GM21723 (cell line): ENCODE data around the gene NUP210L.

ENCODE experiments used
- ATAC-seq: cut with Tn5 transposase; IDR thresholded peaks from one replicate; pipeline ENCODE4 v1.9.1; 2021; ENCODE audit warnings: mild to moderate bottlenecking, moderate library complexity; ENCODE audit not compliant: unreplicated experiment

Gene NUP210L

GRCh38 chr1:154154534-154155191, at the start of gene NUP210L:
Gene NUP210L (minus strand): TSS chr1:154155073.
- ATAC-seq, result no peak

DNA sequence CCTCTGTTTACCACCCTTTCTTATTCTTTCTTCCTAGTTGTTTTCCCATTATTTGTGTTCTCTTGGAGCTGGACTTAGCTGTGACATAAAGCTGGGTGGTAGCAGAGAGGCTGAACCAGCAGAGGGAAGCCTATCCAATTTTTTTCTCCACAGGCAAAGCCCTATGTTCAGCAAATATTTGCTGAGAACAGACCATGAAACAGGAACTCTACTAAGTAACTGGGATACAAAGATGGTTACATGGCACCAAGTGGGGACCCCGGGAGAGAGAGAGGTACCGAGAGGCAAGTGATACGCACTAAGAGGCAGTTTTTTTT, 44.6 kb upstream of the NUP210L start:
- ATAC-seq, result no peak

- ATAC-seq, result no peak
Observed at GRCh38 chr1:154198756-154199562, 44.1 kb upstream of the NUP210L start.

DNA sequence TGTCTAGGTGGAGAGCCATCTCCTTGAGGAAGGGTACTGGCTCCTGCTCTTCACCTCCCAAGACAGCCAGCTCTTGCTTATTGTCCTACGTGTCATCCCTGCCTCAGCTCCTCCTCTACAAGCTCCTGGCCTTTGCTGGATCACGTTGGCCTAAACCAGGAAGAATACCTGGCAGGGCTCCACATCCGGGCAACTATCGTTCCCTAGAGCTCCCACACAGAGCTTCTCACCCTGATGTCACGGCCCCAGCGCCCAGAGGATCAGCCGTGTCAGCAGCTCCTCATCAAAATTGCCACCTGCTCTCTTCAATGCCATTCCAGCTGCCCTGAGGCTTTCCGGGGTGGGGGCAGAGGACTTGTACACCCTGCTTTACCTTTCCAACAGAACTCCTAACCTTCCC, 38.9 kb upstream of the NUP210L start:
- ATAC-seq, result no peak

DNA sequence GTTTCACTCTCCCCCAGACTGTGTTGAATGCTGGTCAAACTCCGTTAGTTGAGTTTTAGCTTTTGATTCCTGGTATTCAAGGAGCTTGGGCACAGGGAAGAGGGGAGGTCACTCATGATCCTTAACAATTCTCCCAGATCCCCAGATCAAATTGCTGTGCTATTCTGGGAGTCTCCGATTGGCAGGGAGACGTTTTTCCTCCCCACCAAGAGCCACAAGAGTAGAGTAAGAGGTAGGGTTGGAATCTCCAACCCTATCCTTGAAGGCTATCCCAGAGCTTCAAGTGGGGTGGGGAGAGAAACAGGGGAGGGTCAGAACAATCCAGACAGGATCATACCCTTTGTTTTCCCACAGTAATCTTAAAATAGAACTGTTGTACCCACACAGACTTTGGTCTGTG, 37.6 kb upstream of the NUP210L start:
- no peak for ATAC-seq

- no peak for ATAC-seq
Observed at GRCh38 chr1:154191990-154192461, 37.2 kb upstream of the NUP210L start, which contains the start of gene TPM3. Gene TPM3 (minus strand): TSS chr1:154192100. CDS start chr1:154192018, 82 bp downstream.

DNA sequence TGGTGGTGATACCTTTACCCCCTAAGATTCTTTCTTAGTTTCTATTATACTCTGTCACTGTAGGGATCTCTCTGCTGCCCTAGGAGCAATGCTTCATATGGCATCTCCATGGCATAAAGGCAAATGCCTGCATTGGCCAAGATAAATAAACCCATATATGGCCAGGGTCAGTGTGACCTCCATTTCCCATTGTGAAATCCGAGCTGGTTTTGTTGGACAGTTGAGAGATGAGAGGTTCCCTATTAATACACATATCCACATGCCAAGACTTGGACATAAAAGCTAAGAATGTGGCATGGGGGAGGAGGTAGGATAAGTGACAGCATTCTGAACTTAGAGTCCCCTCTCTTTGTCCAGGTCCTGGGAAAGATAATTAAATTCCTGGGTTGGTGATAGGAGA, 35.7 kb upstream of the NUP210L start:
- ATAC-seq, result no peak

DNA sequence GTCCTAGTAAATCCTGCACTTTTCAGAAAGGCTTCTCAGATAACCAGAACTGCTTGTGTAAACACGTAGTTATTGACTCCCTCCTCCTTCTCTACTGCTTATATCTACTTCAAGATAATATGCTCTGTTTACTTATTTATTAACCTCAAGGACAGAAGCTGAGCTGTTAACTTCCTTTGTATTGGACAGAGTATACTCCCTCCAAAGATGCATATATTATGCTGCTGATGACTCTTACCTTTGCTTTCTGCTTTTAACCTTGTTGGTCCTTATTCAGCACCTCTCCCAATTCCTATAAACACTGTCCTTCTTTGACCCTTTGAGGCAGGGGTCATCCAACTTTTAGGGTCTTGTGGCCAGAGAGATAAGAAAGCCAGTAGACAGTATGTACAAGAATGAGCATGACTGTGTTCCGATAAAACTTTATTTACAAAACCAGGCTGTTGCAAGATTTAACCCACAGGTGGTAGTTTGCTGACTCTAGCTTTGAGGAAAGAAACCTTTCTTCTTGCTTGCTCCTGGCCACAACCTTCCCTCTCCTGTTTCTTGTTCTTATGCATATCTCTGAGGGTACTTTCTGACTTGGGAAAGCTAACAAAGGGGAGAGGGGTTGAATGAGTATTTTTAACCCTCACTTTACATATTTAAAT, 32.1 kb upstream of the NUP210L start:
- ATAC-seq, result no peak

GRCh38 chr1:154186177-154186576, 31.3 kb upstream of the NUP210L start:
- no peak for ATAC-seq

GRCh38 chr1:154183046-154183915, 28.4 kb upstream of the NUP210L start:
- peak; percentile 79 for ATAC-seq

DNA sequence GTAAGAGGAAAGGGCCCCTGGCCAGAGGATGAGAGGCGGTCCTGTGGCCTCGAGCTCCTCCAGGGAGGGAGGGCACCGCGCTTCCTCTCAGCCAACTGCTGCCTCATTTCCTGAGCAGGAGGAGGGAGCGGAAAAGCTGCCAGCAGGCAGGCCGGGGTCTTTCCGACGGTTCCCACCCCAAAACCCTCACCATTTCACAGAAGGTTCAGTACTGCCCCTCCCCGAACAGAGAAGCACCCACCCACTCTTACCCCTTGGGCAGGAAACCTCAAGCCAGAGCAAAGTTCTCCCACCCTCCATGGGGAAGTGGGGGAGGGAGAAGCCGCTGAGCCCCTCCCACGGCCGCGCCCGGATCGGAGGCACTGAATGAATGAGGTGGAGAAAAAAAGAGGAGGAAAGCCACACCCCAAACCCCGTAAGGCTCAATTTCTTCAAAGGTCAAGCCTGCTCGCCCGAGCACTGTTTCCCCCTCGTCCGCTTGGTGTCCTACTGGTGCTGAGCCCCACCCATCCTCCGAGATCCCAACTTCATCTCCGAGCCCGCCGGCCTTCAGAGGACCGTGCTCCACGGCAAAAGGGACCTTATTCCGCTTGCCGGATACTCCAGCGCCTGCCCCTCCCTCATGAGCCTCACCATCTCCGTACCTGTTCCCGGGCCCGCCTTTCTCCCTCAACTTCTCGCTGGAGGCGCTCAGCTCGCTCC, 27.6 kb upstream of the NUP210L start:
- ATAC-seq, result peak; percentile 54

DNA sequence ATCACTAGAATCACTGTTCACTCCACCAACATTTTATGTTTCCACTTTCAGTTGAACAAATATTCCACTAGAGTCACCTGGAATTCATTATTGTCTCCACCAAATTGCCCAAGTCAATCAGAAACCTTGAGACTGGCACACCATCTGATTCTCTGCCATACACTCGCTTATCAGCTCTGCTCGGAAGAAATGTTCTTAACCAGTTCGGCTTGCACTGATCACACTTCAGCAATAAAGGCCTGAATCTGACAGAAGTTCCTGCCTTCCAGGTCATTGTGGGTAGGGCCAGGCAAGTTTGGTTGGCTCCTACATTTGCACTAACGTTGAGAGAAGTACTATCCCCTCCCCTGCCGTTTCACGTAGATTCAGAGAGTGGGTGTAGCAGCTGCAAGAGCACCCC, 27.1 kb upstream of the NUP210L start:
- no peak for ATAC-seq

DNA sequence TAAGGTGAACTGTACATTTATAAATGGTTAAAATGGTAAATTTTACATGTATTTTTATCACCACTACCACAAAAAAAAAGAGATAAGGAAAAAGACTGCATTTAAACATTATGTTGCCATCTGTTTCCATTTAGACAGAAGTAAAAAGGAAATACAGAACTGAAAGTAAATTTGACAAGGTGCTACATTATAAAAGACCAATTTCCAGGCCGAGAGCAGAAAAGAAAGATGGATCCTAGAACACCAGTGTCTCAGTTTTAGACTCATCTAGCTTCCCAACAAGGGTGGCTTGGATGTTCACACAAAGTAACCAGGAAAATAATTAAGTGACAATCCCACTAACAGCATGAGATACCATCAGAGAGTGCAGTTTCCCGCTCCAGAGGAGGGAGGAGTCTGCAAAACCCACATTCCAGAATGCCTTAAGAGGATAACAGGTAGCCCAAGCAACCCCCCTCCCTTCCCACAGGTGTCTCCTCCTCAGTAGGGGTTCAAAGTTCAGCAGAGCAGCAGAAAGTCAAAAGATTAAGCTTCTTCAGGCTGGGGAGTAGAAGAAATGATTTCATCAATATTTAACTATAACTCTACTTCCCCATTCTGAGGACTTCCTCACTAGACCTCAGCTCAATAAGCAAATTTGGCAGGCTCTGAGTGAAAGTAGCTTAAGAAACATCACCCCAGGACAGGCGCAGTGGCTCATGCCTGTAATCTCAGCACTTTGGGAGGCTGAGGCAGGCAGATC, 25.2 kb upstream of the NUP210L start:
- no peak for ATAC-seq

GRCh38 chr1:154178911-154179811, 24.3 kb upstream of the NUP210L start:
- ATAC-seq, result no peak

DNA sequence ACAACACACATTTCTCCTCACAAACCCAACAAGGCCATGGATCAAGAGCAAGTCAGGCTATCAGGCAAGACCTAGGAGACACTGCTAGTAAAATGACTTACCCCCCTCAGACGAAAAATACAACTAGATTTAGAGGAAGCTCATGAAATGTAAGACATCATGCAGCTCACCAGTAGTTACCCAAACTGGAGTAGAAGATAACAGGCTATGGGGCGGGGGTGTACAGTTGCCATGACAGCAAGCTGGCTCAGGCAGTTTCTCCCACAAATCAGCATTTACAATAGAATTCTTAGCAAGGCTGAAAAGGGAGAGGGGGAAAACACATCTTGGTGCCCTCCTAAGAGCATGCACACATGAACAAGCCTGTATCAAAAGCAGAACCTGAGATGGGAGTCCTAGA, 23.1 kb upstream of the NUP210L start:
- ATAC-seq, result no peak

DNA sequence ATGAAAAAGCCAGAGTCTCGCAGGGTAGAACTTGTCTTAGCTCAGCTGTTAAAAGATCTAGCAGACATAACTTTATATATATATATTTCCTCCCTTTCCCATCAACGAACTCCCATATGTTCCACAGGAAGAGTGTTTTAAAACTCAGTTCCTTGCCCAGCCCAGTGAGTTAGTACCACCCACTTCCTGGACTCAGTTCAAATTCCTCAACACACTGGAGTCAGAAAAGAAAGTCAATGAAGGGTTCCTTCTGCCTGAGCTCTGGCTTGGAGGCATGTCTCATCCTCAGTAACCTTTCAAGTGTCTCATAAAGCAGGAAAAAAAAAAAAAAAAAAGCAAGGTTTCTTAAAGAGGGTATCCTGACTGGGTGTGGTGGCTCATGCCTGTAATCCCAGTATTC, 21.5 kb upstream of the NUP210L start:
- ATAC-seq, result no peak

DNA sequence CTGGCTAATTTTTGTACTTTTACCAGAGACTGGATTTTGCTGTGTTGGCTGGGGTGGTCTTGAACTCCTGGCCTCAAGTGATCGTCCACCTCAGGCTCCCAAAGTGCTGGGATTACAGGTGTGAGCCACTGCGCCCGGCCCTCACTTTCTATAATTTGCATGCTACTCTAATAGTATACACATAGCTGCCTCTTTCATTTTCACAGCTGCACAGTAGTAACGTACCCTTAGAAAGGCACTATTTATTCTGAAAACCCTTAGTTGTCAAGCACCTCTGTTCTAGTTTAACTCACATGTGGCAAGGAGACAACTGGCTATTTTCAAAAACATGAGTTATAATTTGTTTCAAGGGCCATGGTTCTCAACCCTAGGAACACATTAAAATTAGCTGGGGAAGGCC, 19.8 kb upstream of the NUP210L start:
- no peak for ATAC-seq

DNA sequence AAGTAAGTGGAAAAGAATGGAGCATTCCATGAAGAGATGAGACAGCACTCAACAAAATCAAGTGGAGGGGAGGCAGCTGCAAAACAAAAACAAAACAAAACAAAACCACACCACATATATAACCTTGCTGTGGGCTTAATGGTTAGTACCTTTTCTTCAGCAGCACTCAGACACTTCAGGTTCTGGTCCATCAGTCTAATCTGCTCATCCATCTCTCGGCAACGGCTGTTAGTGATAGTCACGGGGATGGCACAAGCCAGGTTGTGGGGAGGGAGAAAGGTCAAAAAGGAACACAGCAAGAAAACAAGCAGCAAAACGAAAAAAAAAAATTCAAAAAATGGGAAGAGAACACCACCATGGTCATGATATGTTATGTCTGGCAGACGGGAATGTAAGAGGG, 17.0 kb upstream of the NUP210L start:
- ATAC-seq, result no peak

DNA sequence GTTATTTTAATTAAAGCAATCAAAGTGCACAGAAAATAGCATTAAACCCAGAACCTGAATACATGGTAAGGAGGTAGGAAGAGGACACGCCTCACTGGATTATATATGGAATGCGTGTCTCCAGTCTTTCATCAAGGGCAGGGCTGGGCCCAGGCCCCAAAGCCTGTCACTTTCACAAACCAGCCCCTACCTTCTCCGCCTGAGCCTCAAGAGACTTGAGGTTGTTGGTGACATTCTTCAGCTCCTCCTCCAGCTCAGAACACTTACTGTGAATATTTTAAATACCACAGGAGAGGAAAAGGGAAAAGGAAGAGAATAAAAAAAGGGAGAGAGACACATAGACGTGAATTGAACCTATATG, 16.3 kb upstream of the NUP210L start:
- no peak for ATAC-seq
